ENCODE results near the gene NAT8L. TPM values are rescaled to one million over a fixed set of nuclear protein-coding genes. Genes with fewer than 3 reads are reported as not detected.
"Not testable (repeated sequence)": the region's sequence is repeated elsewhere in the genome, so short reads cannot be mapped to it uniquely, and the experiment has no call there.

NAT8L gene
- polyA plus RNA-seq, 1 donor (not counting 4 experiments of a cell fraction or from before 2014, with no cell fraction given) = 0.01 TPM

DNA sequence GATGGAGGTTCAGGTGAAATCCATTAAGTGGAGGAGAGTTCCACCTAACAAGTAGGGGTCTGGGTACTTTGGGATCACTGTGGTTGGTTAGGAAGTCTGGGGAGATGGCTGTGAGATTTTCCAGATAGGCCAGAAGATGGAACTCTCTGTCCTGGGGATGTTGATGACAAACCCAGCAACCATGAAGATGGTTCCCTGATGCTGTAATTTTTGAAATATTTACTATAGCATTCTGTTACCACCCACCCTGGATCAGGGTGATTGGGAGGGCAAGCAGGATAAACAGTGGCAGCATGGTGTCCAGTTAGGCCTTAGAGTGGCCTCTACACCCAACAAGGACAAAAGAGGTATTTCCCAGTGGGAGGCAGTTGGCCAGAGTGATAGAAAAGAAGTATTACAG lies 34.4 kb upstream of the NAT8L start:
- Histone ChIP-seq H3K4me3 (ENCODE audit: control insufficient read depth in 2 of 3, extremely low read depth in 1 of 3, insufficient read depth in 2 of 3, low read depth in 1 of 3, low read length in 3 of 3) (no peak overlapping the region), H3K9me1 (ENCODE audit: control insufficient read depth, extremely low read depth, insufficient read depth, low read length) (no peaks in the 10 kb centered on the region), H3K4me2 (ENCODE audit: control insufficient read depth, extremely low read depth, insufficient read depth, low read depth, low read length) (no peak overlapping the region), H3K36me3 (ENCODE audit: control insufficient read depth in 2 of 2, extremely low read depth in 1 of 2, insufficient read depth in 2 of 2, low read length in 2 of 2) (no peaks in the 10 kb centered on the region), H3K4me1 (ENCODE audit: control insufficient read depth, extremely low read depth, insufficient read depth, low read length) (no peaks in the 10 kb centered on the region), H2AFZ (ENCODE audit: control insufficient read depth, low read length) (no peak overlapping the region), H4K20me1 (ENCODE audit: control insufficient read depth, extremely low read depth, insufficient read depth, low read length) (no peaks in the 10 kb centered on the region), H3K9me3 (ENCODE audit: control insufficient read depth, low read depth, low read length) (no peaks in the 10 kb centered on the region), H3K79me2 (ENCODE audit: control insufficient read depth, insufficient read depth, low read length) (no peaks in the 10 kb centered on the region), H3K27me3 (ENCODE audit: control insufficient read depth, extremely low read depth, insufficient read depth, low read length) (peaks cover 19% of the 10 kb centered on the region), H3K9ac (ENCODE audit: control insufficient read depth, extremely low read depth, insufficient read depth, low read length) (no peak overlapping the region), H3K27ac (ENCODE audit: control insufficient read depth, insufficient read depth, low read length) (no peak overlapping the region)
- DNase-seq (ENCODE audit: low read depth, low spot score) (no peak), FAIRE-seq (no peak)
- no peak for TF ChIP-seq EZH2 (IDR thresholded peaks at IDR 0.05; ENCODE audit: low read length)
- TF ChIP-seq, protein P1, sequence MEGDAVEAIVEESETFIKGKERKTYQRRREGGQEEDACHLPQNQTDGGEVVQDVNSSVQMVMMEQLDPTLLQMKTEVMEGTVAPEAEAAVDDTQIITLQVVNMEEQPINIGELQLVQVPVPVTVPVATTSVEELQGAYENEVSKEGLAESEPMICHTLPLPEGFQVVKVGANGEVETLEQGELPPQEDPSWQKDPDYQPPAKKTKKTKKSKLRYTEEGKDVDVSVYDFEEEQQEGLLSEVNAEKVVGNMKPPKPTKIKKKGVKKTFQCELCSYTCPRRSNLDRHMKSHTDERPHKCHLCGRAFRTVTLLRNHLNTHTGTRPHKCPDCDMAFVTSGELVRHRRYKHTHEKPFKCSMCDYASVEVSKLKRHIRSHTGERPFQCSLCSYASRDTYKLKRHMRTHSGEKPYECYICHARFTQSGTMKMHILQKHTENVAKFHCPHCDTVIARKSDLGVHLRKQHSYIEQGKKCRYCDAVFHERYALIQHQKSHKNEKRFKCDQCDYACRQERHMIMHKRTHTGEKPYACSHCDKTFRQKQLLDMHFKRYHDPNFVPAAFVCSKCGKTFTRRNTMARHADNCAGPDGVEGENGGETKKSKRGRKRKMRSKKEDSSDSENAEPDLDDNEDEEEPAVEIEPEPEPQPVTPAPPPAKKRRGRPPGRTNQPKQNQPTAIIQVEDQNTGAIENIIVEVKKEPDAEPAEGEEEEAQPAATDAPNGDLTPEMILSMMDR (optimal IDR thresholded peaks at IDR 0.05 in 1 of 3, IDR thresholded peaks at IDR 0.05 in 1 of 3, conservative IDR thresholded peaks at IDR 0.05 in 1 of 3; ENCODE audit: extremely low read depth in 1 of 3, insufficient read depth in 2 of 3, low read length in 3 of 3) = no peak
- dilution Hi-C loops (cut with MboI; ENCODE audit: extremely low pct_ligation_motif_present, low sequenced_read_pairs) = no loop called here

DNA sequence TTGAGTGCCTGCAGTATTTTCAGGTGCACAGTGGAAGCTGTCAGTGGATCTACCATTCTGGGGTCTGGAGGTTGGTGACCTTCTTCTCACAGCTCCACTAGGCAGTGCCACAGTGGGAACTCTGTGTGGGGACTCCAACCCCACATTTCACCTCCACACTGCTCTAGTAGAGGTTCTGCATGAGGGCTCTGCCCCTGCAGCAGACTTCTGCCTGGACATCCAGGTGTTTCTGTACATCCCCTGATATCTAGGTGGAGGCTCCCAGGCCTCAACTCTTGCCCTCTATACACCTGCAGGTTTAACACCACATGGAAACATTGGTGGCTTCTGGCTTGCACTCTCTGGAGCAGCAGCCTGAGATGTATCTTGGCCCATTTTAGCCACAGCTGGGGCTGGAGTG lies 33.3 kb upstream of the NAT8L start:
- no peak overlapping the region for H3K4me3 ChIP-seq (ENCODE audit: control insufficient read depth in 2 of 3, extremely low read depth in 1 of 3, insufficient read depth in 2 of 3, low read depth in 1 of 3, low read length in 3 of 3)
- no peaks in the 10 kb centered on the region for H3K9me1 ChIP-seq (ENCODE audit: control insufficient read depth, extremely low read depth, insufficient read depth, low read length)
- no peak for FAIRE-seq
- no peaks in the 10 kb centered on the region for H3K9me3 ChIP-seq (ENCODE audit: control insufficient read depth, low read depth, low read length)
- H2AFZ ChIP-seq (ENCODE audit: control insufficient read depth, low read length) = no peak overlapping the region
- no peak overlapping the region for H3K27ac ChIP-seq (ENCODE audit: control insufficient read depth, insufficient read depth, low read length)
- no peak overlapping the region for H3K4me2 ChIP-seq (ENCODE audit: control insufficient read depth, extremely low read depth, insufficient read depth, low read depth, low read length)
- no peaks in the 10 kb centered on the region for H3K36me3 ChIP-seq (ENCODE audit: control insufficient read depth in 2 of 2, extremely low read depth in 1 of 2, insufficient read depth in 2 of 2, low read length in 2 of 2)
- H3K79me2 ChIP-seq (ENCODE audit: control insufficient read depth, insufficient read depth, low read length) = no peaks in the 10 kb centered on the region
- DNase-seq (ENCODE audit: low read depth, low spot score) = no peak
- H4K20me1 ChIP-seq (ENCODE audit: control insufficient read depth, extremely low read depth, insufficient read depth, low read length) = no peaks in the 10 kb centered on the region
- H3K27me3 ChIP-seq (ENCODE audit: control insufficient read depth, extremely low read depth, insufficient read depth, low read length) = peaks cover 19% of the 10 kb centered on the region
- H3K9ac ChIP-seq (ENCODE audit: control insufficient read depth, extremely low read depth, insufficient read depth, low read length) = no peak overlapping the region
- dilution Hi-C loops (cut with MboI; ENCODE audit: extremely low pct_ligation_motif_present, low sequenced_read_pairs) = no loop called here
- H3K4me1 ChIP-seq (ENCODE audit: control insufficient read depth, extremely low read depth, insufficient read depth, low read length) = no peaks in the 10 kb centered on the region
- no peak for TF ChIP-seq EZH2 (IDR thresholded peaks at IDR 0.05; ENCODE audit: low read length)
- TF ChIP-seq, protein P1 (optimal IDR thresholded peaks at IDR 0.05 in 1 of 3, IDR thresholded peaks at IDR 0.05 in 1 of 3, conservative IDR thresholded peaks at IDR 0.05 in 1 of 3; ENCODE audit: extremely low read depth in 1 of 3, insufficient read depth in 2 of 3, low read length in 3 of 3) = no peak

DNA sequence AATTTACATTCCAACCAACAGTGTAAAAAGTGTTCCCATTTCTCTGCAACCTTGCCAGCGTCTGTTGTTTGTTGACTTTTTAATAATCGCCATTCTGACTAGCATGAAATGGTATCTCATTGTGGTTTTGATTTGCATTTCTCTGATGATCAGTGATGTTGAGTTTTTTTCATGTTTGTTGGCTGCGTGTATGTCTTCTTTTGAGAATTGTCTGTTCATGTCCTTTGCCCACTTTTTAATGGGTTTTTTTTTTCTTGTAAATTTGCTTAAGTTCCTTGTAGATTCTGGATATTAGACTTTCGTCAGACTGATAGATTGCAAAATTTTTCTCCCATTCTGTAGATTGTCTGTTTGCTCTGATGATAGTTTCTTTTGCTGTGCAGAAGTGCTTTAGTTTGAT lies 32.0 kb upstream of the NAT8L start:
- H3K27ac ChIP-seq (ENCODE audit: control insufficient read depth, insufficient read depth, low read length); H3K9ac ChIP-seq (ENCODE audit: control insufficient read depth, extremely low read depth, insufficient read depth, low read length); DNase-seq (ENCODE audit: low read depth, low spot score); H3K4me1 ChIP-seq (ENCODE audit: control insufficient read depth, extremely low read depth, insufficient read depth, low read length); H3K9me3 ChIP-seq (ENCODE audit: control insufficient read depth, low read depth, low read length); H3K4me2 ChIP-seq (ENCODE audit: control insufficient read depth, extremely low read depth, insufficient read depth, low read depth, low read length); H3K79me2 ChIP-seq (ENCODE audit: control insufficient read depth, insufficient read depth, low read length); H3K4me3 ChIP-seq (ENCODE audit: control insufficient read depth in 2 of 3, extremely low read depth in 1 of 3, insufficient read depth in 2 of 3, low read depth in 1 of 3, low read length in 3 of 3); H3K36me3 ChIP-seq (ENCODE audit: control insufficient read depth in 2 of 2, extremely low read depth in 1 of 2, insufficient read depth in 2 of 2, low read length in 2 of 2); H3K9me1 ChIP-seq (ENCODE audit: control insufficient read depth, extremely low read depth, insufficient read depth, low read length); H2AFZ ChIP-seq (ENCODE audit: control insufficient read depth, low read length); H4K20me1 ChIP-seq (ENCODE audit: control insufficient read depth, extremely low read depth, insufficient read depth, low read length); FAIRE-seq; dilution Hi-C loops (cut with MboI; ENCODE audit: extremely low pct_ligation_motif_present, low sequenced_read_pairs): not testable (repeated sequence)
- H3K27me3 ChIP-seq (ENCODE audit: control insufficient read depth, extremely low read depth, insufficient read depth, low read length) = peaks cover 17% of the 10 kb centered on the region

DNA sequence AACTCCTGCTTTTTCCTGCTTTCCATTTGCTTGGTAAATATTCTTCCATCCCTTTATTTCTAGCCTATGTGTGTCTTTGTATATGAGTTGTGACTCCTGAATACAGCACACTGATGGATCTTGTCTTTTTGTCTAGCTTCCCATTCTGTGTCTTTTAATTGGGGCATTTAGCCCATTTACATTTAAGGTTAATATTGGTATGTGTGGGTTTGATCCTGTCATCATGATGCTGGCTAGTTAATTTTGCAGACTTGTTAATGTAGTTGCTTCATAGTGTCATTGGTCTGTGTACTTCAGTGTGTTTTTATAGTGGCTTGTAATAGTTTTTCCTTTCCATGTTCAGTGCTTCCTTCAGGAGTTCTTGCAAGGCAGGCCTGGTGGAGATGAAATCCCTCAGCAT lies 28.0 kb upstream of the NAT8L start:
- H3K27ac ChIP-seq (ENCODE audit: control insufficient read depth, insufficient read depth, low read length); H3K4me1 ChIP-seq (ENCODE audit: control insufficient read depth, extremely low read depth, insufficient read depth, low read length); DNase-seq (ENCODE audit: low read depth, low spot score); H3K9ac ChIP-seq (ENCODE audit: control insufficient read depth, extremely low read depth, insufficient read depth, low read length); H2AFZ ChIP-seq (ENCODE audit: control insufficient read depth, low read length); H3K4me2 ChIP-seq (ENCODE audit: control insufficient read depth, extremely low read depth, insufficient read depth, low read depth, low read length); H3K79me2 ChIP-seq (ENCODE audit: control insufficient read depth, insufficient read depth, low read length); dilution Hi-C loops (cut with MboI; ENCODE audit: extremely low pct_ligation_motif_present, low sequenced_read_pairs); FAIRE-seq; H3K4me3 ChIP-seq (ENCODE audit: control insufficient read depth in 2 of 3, extremely low read depth in 1 of 3, insufficient read depth in 2 of 3, low read depth in 1 of 3, low read length in 3 of 3); H3K36me3 ChIP-seq (ENCODE audit: control insufficient read depth in 2 of 2, extremely low read depth in 1 of 2, insufficient read depth in 2 of 2, low read length in 2 of 2); H3K9me1 ChIP-seq (ENCODE audit: control insufficient read depth, extremely low read depth, insufficient read depth, low read length); H3K27me3 ChIP-seq (ENCODE audit: control insufficient read depth, extremely low read depth, insufficient read depth, low read length); H4K20me1 ChIP-seq (ENCODE audit: control insufficient read depth, extremely low read depth, insufficient read depth, low read length); H3K9me3 ChIP-seq (ENCODE audit: control insufficient read depth, low read depth, low read length): not testable (repeated sequence)

Data from keratinocyte (primary cell).